Esophagus muscularis mucosa (tissue), 3 donors: Measurements from ENCODE around the gene CLASP1.

ENCODE experiments used
- POLR2A ChIP-seq: fragments of 450-650 bp; IDR thresholded peaks from one replicate; pipeline ENCODE4 v1.6.1; 2017; ENCODE audit warnings: antibody characterized with exemption, moderate library complexity, mild to moderate bottlenecking, low read depth
- TF ChIP-seq, protein P1 (sequence below), 3 experiments: fragments of 200-600 bp in 2 of 3; fragments of 450-650 bp in 1 of 3; sonication (generic) in 2 of 3; IDR thresholded peaks; one replicate each; pipeline ENCODE4 v1.5.1; 2017 to 2019; ENCODE audit warnings: antibody characterized with exemption in 3 of 3, mild to moderate bottlenecking in 2 of 3, moderate library complexity in 1 of 3

DNA sequence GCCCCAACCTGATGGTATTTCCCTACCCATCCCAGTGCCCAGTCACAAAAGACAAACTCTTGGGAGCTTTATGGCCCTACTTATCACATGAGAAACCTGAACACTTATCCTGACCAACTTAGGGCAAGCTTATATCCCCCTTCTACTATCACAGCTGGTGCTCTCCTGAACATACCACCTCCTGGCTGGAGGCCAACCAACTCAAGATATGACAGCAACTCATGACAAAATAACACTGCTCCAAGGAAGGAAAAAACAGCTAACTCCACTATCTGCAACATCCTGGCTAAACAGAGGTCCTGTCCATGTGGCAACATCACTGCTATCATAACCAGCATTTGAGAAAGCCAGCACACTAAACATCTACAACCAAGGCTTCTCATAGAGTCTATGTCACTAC lies 20.9 kb upstream of the CLASP1 start:
- TF ChIP-seq, protein P1, sequence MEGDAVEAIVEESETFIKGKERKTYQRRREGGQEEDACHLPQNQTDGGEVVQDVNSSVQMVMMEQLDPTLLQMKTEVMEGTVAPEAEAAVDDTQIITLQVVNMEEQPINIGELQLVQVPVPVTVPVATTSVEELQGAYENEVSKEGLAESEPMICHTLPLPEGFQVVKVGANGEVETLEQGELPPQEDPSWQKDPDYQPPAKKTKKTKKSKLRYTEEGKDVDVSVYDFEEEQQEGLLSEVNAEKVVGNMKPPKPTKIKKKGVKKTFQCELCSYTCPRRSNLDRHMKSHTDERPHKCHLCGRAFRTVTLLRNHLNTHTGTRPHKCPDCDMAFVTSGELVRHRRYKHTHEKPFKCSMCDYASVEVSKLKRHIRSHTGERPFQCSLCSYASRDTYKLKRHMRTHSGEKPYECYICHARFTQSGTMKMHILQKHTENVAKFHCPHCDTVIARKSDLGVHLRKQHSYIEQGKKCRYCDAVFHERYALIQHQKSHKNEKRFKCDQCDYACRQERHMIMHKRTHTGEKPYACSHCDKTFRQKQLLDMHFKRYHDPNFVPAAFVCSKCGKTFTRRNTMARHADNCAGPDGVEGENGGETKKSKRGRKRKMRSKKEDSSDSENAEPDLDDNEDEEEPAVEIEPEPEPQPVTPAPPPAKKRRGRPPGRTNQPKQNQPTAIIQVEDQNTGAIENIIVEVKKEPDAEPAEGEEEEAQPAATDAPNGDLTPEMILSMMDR (IDR thresholded peaks at IDR 0.05) = no peak
- no peak for TF ChIP-seq POLR2A
